ENCODE results near the gene MAP7.

Gene MAP7

GRCh38 chr6:136334853-136335252 is 215.4 kb downstream of the MAP7 start:
- H3K4me3 ChIP-seq (ENCODE audit: low read depth, low read length), result no peak overlapping the region
- TF ChIP-seq MYC (IDR thresholded peaks at IDR 0.05; ENCODE audit: low read depth, low read length) (no peak), POLR2A (IDR thresholded peaks at IDR 0.05; ENCODE audit: extremely low read depth, insufficient read length) (no peak), CTCF (IDR thresholded peaks at IDR 0.05; ENCODE audit: low read depth, low read length) (peak; percentile 50), MAX (IDR thresholded peaks at IDR 0.05; ENCODE audit: low read depth, low read length) (no peak)
- peak; percentile 23 for DNase-seq (ENCODE audit: low read depth)

GRCh38 chr6:136334465-136334846 is 215.8 kb downstream of the MAP7 start:
- TF ChIP-seq POLR2A (IDR thresholded peaks at IDR 0.05; ENCODE audit: extremely low read depth, insufficient read length), result no peak
- no peak for TF ChIP-seq MYC (IDR thresholded peaks at IDR 0.05; ENCODE audit: low read depth, low read length)
- TF ChIP-seq MAX (IDR thresholded peaks at IDR 0.05; ENCODE audit: low read depth, low read length), result no peak
- TF ChIP-seq CTCF (IDR thresholded peaks at IDR 0.05; ENCODE audit: low read depth, low read length), result no peak
- no peak for DNase-seq (ENCODE audit: low read depth)
- no peak overlapping the region for H3K4me3 ChIP-seq (ENCODE audit: low read depth, low read length)

- TF ChIP-seq CTCF (IDR thresholded peaks at IDR 0.05; ENCODE audit: low read depth, low read length), result no peak
- no peak for TF ChIP-seq MYC (IDR thresholded peaks at IDR 0.05; ENCODE audit: low read depth, low read length)
- TF ChIP-seq MAX (IDR thresholded peaks at IDR 0.05; ENCODE audit: low read depth, low read length), result no peak
- no peak for TF ChIP-seq POLR2A (IDR thresholded peaks at IDR 0.05; ENCODE audit: extremely low read depth, insufficient read length)
- DNase-seq (ENCODE audit: low read depth), result peak; percentile 25
- no peak overlapping the region for H3K4me3 ChIP-seq (ENCODE audit: low read depth, low read length)
Measured at GRCh38 chr6:136333824-136334464, 216.3 kb downstream of the MAP7 start.

- TF ChIP-seq MAX (IDR thresholded peaks at IDR 0.05; ENCODE audit: low read depth, low read length), result no peak
- no peak for TF ChIP-seq POLR2A (IDR thresholded peaks at IDR 0.05; ENCODE audit: extremely low read depth, insufficient read length)
- H3K4me3 ChIP-seq (ENCODE audit: low read depth, low read length), result no peak overlapping the region
- DNase-seq (ENCODE audit: low read depth), result no peak
Measured at GRCh38 chr6:136331461-136331860, 218.8 kb downstream of the MAP7 start.

GRCh38 chr6:136330634-136331033 is 219.6 kb downstream of the MAP7 start:
- no peak for DNase-seq (ENCODE audit: low read depth)
- H3K4me3 ChIP-seq (ENCODE audit: low read depth, low read length), result no peak overlapping the region
- TF ChIP-seq MAX (IDR thresholded peaks at IDR 0.05; ENCODE audit: low read depth, low read length) (no peak), POLR2A (IDR thresholded peaks at IDR 0.05; ENCODE audit: extremely low read depth, insufficient read length) (no peak), CTCF (IDR thresholded peaks at IDR 0.05; ENCODE audit: low read depth, low read length) (no peak), MYC (IDR thresholded peaks at IDR 0.05; ENCODE audit: low read depth, low read length) (no peak)

GRCh38 chr6:136326038-136326553 is 224.1 kb downstream of the MAP7 start:
- no peak overlapping the region for H3K4me3 ChIP-seq (ENCODE audit: low read depth, low read length)
- TF ChIP-seq POLR2A (IDR thresholded peaks at IDR 0.05; ENCODE audit: extremely low read depth, insufficient read length) (no peak), MAX (IDR thresholded peaks at IDR 0.05; ENCODE audit: low read depth, low read length) (no peak), CTCF (IDR thresholded peaks at IDR 0.05; ENCODE audit: low read depth, low read length) (no peak), MYC (IDR thresholded peaks at IDR 0.05; ENCODE audit: low read depth, low read length) (no peak)
- no peak for DNase-seq (ENCODE audit: low read depth)

Measured in NB4 (cell line).